Esophagus muscularis mucosa (tissue), 4 donors: ENCODE results near the gene LEMD3.

Source experiments
- EP300 ChIP-seq: sonication (generic); formaldehyde crosslinking; IDR thresholded peaks from one replicate; pipeline ENCODE4 v1.6.1; 2017; ENCODE audit warnings: antibody characterized with exemption
- POLR2A ChIP-seq: fragments of 450-650 bp; IDR thresholded peaks from one replicate; pipeline ENCODE4 v1.6.1; 2017; ENCODE audit warnings: antibody characterized with exemption, moderate library complexity, mild to moderate bottlenecking, low read depth
- POLR2AphosphoS5 ChIP-seq, 2 donors: sonication (generic); formaldehyde crosslinking; IDR thresholded peaks; one replicate each; pipeline ENCODE4 v1.6.1; 2017; ENCODE audit warnings: antibody characterized with exemption in 2 of 2
- TF ChIP-seq, protein P1 (sequence below), 3 experiments: fragments of 200-600 bp in 2 of 3; fragments of 450-650 bp in 1 of 3; sonication (generic) in 2 of 3; IDR thresholded peaks; one replicate each; pipeline ENCODE4 v1.5.1; 2017 to 2019; ENCODE audit warnings: antibody characterized with exemption in 3 of 3, mild to moderate bottlenecking in 2 of 3, moderate library complexity in 1 of 3

DNA sequence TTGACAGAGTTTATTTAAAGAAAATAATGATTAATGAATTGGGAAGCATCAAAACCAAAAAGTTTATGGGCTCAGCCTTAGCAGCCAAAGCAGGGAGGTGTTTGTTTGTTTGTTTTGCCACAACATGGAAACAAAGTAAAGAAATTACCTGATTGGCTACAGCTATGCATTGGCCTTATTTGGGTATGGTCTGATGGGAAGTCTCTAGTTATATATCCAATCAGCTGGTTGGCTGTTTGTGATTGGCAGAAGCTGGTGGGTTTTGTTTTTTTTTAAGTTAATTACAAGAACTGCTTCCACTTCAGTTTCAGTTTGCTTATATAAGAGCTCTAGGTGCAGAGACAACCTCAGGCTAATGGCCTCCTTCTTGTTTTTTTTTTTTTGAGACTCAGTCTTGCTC, 4.6 kb upstream of the LEMD3 start:
- TF ChIP-seq, protein P1, sequence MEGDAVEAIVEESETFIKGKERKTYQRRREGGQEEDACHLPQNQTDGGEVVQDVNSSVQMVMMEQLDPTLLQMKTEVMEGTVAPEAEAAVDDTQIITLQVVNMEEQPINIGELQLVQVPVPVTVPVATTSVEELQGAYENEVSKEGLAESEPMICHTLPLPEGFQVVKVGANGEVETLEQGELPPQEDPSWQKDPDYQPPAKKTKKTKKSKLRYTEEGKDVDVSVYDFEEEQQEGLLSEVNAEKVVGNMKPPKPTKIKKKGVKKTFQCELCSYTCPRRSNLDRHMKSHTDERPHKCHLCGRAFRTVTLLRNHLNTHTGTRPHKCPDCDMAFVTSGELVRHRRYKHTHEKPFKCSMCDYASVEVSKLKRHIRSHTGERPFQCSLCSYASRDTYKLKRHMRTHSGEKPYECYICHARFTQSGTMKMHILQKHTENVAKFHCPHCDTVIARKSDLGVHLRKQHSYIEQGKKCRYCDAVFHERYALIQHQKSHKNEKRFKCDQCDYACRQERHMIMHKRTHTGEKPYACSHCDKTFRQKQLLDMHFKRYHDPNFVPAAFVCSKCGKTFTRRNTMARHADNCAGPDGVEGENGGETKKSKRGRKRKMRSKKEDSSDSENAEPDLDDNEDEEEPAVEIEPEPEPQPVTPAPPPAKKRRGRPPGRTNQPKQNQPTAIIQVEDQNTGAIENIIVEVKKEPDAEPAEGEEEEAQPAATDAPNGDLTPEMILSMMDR (IDR thresholded peaks at IDR 0.05): no peak
- TF ChIP-seq EP300 (no peak), POLR2AphosphoS5 (IDR thresholded peaks at IDR 0.05) (no peak), POLR2A (no peak)
